Large intestine (tissue), 3 donors: Measurements from ENCODE around the gene NABP2. TPM values are rescaled to one million over a fixed set of nuclear protein-coding genes. Genes with fewer than 3 reads are reported as not detected.
"Not testable (repeated sequence)": the region's sequence is repeated elsewhere in the genome, so short reads cannot be mapped to it uniquely, and the experiment has no call there.

Experiments used
- DNase-seq, 2 donors: peaks; one replicate each; pipeline versions ENCODE4 v3.0.0 to v3.0.0-alpha.2; 2013
- H3K27ac ChIP-seq: one replicate; pipeline ENCODE4 v1.5.1; 2013; ENCODE audit warnings: low read length
- H3K27me3 ChIP-seq: 2 replicates; pipeline ENCODE4 v1.6.1; 2013; ENCODE audit warnings: low read length; ENCODE audit not compliant: control insufficient read depth, insufficient read depth
- H3K36me3 ChIP-seq: 2 replicates; pipeline ENCODE4 v1.6.1; 2013; ENCODE audit warnings: low read length; ENCODE audit not compliant: control insufficient read depth, insufficient read depth
- H3K4me1 ChIP-seq: one replicate; pipeline ENCODE4 v1.6.1; 2013; ENCODE audit warnings: low read length; ENCODE audit not compliant: control insufficient read depth, insufficient read depth
- H3K4me3 ChIP-seq: one replicate; pipeline ENCODE4 v1.5.1; 2013; ENCODE audit warnings: low read length
- H3K9me3 ChIP-seq: one replicate; pipeline ENCODE4 v1.6.1; 2013; ENCODE audit warnings: mild to moderate bottlenecking, low read depth, low read length, moderate library complexity; ENCODE audit not compliant: control insufficient read depth
- WGBS: methylation state at CpG from one replicate; pipeline ENCODE4 v1.1.5; 2013; ENCODE audit warnings: low lambda C conversion rate; ENCODE audit not compliant: insufficient coverage; 5-methylcytosine and 5-hydroxymethylcytosine counted together
- polyA plus RNA-seq: library from polyadenylated mRNA; unstranded; fragments of 120-200 nt; gene quantifications from one replicate; pipeline ENCODE4 v1.2.1, GENCODE V29; 2013

NABP2 gene
- polyA plus RNA-seq, 1 donor = 29.1 TPM

GRCh38 chr12:56267443-56268071 is 43.4 kb downstream of the NABP2 start:
- Histone ChIP-seq H3K27me3 (no peaks in the 10 kb centered on the region), H3K9me3 (no peaks in the 10 kb centered on the region), H3K27ac (peak overlapping the region; percentile 87), H3K4me3 (peak overlapping the region; percentile 73), H3K4me1 (peaks cover 6% of the 10 kb centered on the region), H3K36me3 (peaks cover 13% of the 10 kb centered on the region)
- no peak for DNase-seq
- 27% methylated on average over 2 of the region's 21 CpGs for WGBS

GRCh38 chr12:56271031-56271430 is 46.9 kb downstream of the NABP2 start:
- H3K4me1 ChIP-seq = peaks cover 3% of the 10 kb centered on the region
- peaks cover 46% of the 10 kb centered on the region for H3K36me3 ChIP-seq
- no peaks in the 10 kb centered on the region for H3K27me3 ChIP-seq
- peak in 1 of 2 donors; percentile 21 for DNase-seq
- H3K27ac ChIP-seq = no peak overlapping the region
- no peak overlapping the region for H3K4me3 ChIP-seq
- no CpG with 5 or more reads among the region's 1 CpG for WGBS
- no peaks in the 10 kb centered on the region for H3K9me3 ChIP-seq

- H3K36me3 ChIP-seq = peaks cover 51% of the 10 kb centered on the region
- not testable (repeated sequence) for H3K4me3 ChIP-seq, H3K9me3 ChIP-seq, H3K4me1 ChIP-seq, H3K27me3 ChIP-seq, DNase-seq, H3K27ac ChIP-seq
- no CpG with 5 or more reads among the region's 2 CpGs for WGBS
Observed at GRCh38 chr12:56272468-56272867, 48.3 kb downstream of the NABP2 start.

- Histone ChIP-seq H3K36me3 (peaks cover 66% of the 10 kb centered on the region), H3K9me3 (no peaks in the 10 kb centered on the region), H3K4me1 (no peaks in the 10 kb centered on the region), H3K4me3 (no peak overlapping the region), H3K27me3 (no peaks in the 10 kb centered on the region), H3K27ac (no peak overlapping the region)
- WGBS = no CpG with 5 or more reads among the region's 2 CpGs
- no peak for DNase-seq
Observed at GRCh38 chr12:56274299-56274698, 50.2 kb downstream of the NABP2 start.

- Histone ChIP-seq H3K27me3 (no peaks in the 10 kb centered on the region), H3K9me3 (no peaks in the 10 kb centered on the region), H3K36me3 (peaks cover 84% of the 10 kb centered on the region), H3K4me1 (no peaks in the 10 kb centered on the region), H3K27ac (no peak overlapping the region), H3K4me3 (no peak overlapping the region)
- whole genome bisulfite sequencing = no CpG with 5 or more reads among the region's 3 CpGs
- DNase-seq = no peak
Observed at GRCh38 chr12:56278905-56279304, 54.8 kb downstream of the NABP2 start.

Other genes with a start within 250 kb of the NABP2 start
- gene SUOX, start 227.1 kb upstream of the NABP2 start, polyA plus RNA-seq = 44.1 TPM
- 13.5 TPM for gene IKZF4, start 203.3 kb upstream of the NABP2 start, polyA plus RNA-seq
- gene RPS26, start 182.4 kb upstream of the NABP2 start, polyA plus RNA-seq = 232 TPM
- 326 TPM for gene ERBB3, start 144.2 kb upstream of the NABP2 start, polyA plus RNA-seq
- gene PA2G4, start 119.8 kb upstream of the NABP2 start, polyA plus RNA-seq = 131 TPM
- gene RPL41, start 107.7 kb upstream of the NABP2 start, polyA plus RNA-seq = 5,871 TPM
- gene ZC3H10, start 106.1 kb upstream of the NABP2 start, polyA plus RNA-seq = 4.5 TPM
- gene ESYT1, start 96.1 kb upstream of the NABP2 start, polyA plus RNA-seq = 42.7 TPM
- gene MYL6B, start 71.8 kb upstream of the NABP2 start, polyA plus RNA-seq = 59.5 TPM
- gene MYL6, start 66.0 kb upstream of the NABP2 start, polyA plus RNA-seq = 1,754 TPM
- 70.7 TPM for gene SMARCC2, start 34.9 kb upstream of the NABP2 start, polyA plus RNA-seq
- 32.2 TPM for gene RNF41, start 2.4 kb upstream of the NABP2 start, polyA plus RNA-seq
- 524 TPM for gene SLC39A5, start 5.7 kb downstream of the NABP2 start, polyA plus RNA-seq
- gene ANKRD52, start 34.0 kb downstream of the NABP2 start, polyA plus RNA-seq = 25.1 TPM
- gene COQ10A, start 42.6 kb downstream of the NABP2 start, polyA plus RNA-seq = 12.1 TPM
- 143 TPM for gene CS, start 76.0 kb downstream of the NABP2 start, polyA plus RNA-seq
- 179 TPM for gene CNPY2, start 91.6 kb downstream of the NABP2 start, polyA plus RNA-seq
- gene PAN2, start 109.7 kb downstream of the NABP2 start, polyA plus RNA-seq = 85.5 TPM
- gene IL23A, start 114.5 kb downstream of the NABP2 start, polyA plus RNA-seq = 0.75 TPM
- 124 TPM for gene STAT2, start 135.8 kb downstream of the NABP2 start, polyA plus RNA-seq
- 0.06 TPM for gene APOF, start 138.5 kb downstream of the NABP2 start, polyA plus RNA-seq
- 21.4 TPM for gene TIMELESS, start 225.1 kb downstream of the NABP2 start, polyA plus RNA-seq
- 0.24 TPM for gene MIP, start 230.3 kb downstream of the NABP2 start, polyA plus RNA-seq
- gene SPRYD4, start 244.2 kb downstream of the NABP2 start, polyA plus RNA-seq = 4.7 TPM